ENCODE measurements around the gene TRIAP1. TPM values are rescaled to one million over a fixed set of nuclear protein-coding genes. Genes with fewer than 3 reads are reported as not detected.
"Not testable (repeated sequence)": the region's sequence is repeated elsewhere in the genome, so short reads cannot be mapped to it uniquely, and the experiment has no call there.

Gene TRIAP1
- total RNA-seq, 1 donor from 2014 or later = 31.1 TPM

DNA sequence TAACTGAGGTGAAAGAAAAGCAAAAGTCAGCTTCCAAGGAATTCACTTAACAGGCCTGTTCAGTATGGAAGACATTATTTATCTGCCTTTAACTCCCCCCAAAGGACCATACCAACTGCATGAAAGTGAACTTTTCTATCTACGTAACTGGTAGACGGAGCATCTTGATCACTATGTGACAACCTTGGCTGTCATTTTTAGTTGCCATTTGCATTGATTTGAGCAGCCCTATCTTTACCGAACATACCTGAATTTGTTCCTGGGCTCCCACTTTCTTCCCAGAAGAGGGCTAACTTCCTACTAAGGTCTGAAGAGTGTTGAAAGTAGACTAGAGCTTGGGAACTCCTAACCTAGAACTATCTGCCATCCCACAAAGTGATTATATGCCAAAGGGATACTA lies 14.0 kb upstream of the TRIAP1 start:
- no peak for DNase-seq (ENCODE audit: low read depth)
- TF ChIP-seq, protein P1, sequence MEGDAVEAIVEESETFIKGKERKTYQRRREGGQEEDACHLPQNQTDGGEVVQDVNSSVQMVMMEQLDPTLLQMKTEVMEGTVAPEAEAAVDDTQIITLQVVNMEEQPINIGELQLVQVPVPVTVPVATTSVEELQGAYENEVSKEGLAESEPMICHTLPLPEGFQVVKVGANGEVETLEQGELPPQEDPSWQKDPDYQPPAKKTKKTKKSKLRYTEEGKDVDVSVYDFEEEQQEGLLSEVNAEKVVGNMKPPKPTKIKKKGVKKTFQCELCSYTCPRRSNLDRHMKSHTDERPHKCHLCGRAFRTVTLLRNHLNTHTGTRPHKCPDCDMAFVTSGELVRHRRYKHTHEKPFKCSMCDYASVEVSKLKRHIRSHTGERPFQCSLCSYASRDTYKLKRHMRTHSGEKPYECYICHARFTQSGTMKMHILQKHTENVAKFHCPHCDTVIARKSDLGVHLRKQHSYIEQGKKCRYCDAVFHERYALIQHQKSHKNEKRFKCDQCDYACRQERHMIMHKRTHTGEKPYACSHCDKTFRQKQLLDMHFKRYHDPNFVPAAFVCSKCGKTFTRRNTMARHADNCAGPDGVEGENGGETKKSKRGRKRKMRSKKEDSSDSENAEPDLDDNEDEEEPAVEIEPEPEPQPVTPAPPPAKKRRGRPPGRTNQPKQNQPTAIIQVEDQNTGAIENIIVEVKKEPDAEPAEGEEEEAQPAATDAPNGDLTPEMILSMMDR (conservative IDR thresholded peaks at IDR 0.05; ENCODE audit: low read depth, low read length) = no peak
- H3K4me3 ChIP-seq (ENCODE audit: low read depth, low read length) = no peak overlapping the region

DNA sequence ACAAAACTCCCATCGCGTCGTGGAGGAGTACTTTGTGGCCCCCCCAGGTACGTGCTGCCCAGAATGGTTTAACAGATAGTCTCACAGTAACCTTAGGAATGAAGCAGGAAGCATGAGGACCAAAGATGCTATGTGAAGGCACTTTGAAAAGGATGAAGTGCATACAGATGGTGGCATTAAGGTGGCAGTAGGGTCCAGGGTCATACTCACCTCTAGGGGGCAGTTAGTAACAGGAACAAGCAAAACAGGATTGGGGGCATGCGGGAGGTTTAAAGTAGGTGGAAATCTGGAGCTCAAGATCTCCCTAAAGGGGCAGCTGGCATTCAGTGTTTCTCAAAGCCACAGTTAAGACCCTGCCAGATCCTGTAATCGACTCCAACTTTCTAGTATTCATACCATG lies 10.9 kb upstream of the TRIAP1 start:
- TF ChIP-seq, protein P1 (conservative IDR thresholded peaks at IDR 0.05; ENCODE audit: low read depth, low read length) = peak; percentile 56
- no peak for DNase-seq (ENCODE audit: low read depth)
- H3K4me3 ChIP-seq (ENCODE audit: low read depth, low read length) = no peak overlapping the region

DNA sequence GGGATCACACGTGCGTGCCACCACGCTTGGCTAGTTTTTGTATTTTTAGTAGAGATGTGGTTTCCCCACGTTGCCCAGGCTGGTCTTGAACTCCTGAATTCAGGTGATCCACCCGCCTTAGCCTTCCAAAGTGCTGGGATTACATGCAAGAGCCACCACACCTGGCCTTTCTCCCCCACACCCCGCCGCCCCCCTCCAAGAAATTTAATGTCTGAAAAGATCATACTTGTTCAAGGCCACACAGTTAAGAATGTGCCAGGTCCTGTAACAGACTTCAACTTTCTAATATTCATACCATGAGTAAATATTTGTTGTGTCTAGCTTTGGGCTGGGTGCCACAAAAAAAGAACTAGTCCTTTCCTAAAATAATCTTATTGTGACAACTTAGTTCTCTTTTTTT lies 9.1 kb upstream of the TRIAP1 start:
- no peak for DNase-seq (ENCODE audit: low read depth)
- TF ChIP-seq, protein P1 (conservative IDR thresholded peaks at IDR 0.05; ENCODE audit: low read depth, low read length) = no peak

DNA sequence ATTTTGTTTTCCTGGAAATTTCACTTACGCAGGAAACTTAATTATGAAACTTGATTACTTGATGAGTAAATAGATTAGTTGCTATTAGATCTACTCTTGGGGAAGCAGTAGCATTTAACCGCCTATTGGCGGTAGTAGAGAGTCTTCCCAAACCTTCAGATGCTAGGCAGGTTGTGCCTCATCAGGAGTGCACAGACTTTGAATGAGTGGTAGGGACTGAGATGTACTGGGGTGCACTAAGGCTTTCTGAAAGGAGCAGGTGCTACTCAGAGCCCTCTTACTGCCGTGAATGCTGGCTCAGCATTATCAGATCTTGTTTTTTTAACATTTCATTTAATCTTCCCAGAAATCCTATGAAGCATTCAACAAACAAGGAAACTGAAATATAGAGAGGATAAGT lies 7.8 kb upstream of the TRIAP1 start:
- H3K4me3 ChIP-seq (ENCODE audit: low read depth, low read length) = no peak overlapping the region
- DNase-seq (ENCODE audit: low read depth) = no peak
- TF ChIP-seq, protein P1 (conservative IDR thresholded peaks at IDR 0.05; ENCODE audit: low read depth, low read length) = peak; percentile 70

More for the DNA sequence above, 9.1 kb upstream of the TRIAP1 start:
- H3K4me3 ChIP-seq (ENCODE audit: low read depth, low read length) = no peak overlapping the region

DNA sequence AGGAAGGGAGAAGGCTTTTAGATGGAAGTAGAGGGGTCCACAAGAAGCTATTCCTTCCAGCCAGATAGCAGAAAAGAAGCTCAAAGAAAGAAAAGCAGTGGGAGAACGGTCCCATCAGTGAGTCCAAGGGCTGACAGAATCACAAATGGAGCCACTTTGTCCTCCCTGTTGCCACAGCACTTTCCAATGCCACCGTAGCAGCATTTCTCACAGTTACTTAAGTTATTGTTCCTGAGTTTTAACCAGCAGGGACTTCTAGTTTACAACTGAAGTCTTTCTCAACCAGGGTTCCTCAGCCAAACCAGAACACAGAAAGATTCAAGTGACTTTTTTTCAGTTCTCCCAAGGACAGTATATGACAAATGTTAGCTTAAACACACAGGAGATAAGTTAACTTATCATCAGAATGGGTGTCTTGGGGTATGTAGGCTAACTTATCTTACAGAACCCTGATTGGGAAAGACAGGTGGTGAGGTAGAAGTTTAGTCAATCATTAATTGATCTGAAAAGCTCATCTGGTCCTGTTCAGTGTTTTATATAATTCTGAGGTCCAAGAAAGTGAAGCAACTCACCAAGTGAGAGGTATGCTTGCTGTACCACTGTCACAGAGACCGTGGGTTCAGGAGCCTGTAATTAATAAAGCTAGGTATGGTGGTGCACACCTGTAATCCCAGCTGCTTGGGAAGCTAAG lies 7.0 kb upstream of the TRIAP1 start:
- H3K4me3 ChIP-seq (ENCODE audit: low read depth, low read length) = no peak overlapping the region
- TF ChIP-seq, protein P1 (conservative IDR thresholded peaks at IDR 0.05; ENCODE audit: low read depth, low read length) = no peak
- no peak for DNase-seq (ENCODE audit: low read depth)

DNA sequence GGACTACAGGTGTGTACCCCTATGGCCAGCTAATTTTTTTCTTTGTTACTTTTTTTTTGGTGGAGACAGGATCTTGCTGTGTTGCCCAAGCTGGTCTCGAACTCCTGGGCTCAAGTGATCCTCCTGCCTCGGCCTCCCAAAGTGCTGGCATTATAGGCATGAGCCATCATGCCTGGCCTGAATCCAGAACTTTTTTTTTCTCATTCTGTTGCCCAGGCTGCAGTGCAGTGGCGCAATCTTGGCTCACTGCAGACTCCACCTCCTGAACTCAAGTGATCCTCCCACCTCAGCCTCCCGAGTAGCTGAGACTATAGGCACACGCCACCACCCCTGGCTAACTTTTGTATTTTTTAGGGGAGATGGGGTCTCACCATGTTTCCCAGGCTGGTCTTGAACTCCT lies 6.3 kb upstream of the TRIAP1 start:
- not testable (repeated sequence) for H3K4me3 ChIP-seq (ENCODE audit: low read depth, low read length); DNase-seq (ENCODE audit: low read depth)

DNA sequence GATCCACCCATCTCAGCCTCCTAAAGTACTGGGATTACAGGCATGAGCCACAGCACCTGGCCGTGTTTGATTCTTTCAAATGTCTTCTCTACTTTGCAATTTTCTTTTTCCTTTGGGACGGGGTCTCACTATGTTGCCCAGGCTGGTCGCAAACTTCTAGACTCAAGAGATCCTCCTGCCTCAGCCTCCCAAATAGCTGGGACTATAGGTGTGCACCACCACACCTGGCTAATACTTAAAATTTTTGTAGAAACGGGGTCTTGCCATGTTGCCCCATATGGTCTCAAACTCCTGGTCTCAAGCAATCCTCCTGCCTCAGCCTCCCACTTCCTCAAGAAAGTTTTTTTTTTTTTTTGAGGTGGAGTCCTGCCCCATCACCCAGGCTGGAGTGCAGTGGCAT lies 1.8 kb upstream of the TRIAP1 start:
- TF ChIP-seq, protein P1 (conservative IDR thresholded peaks at IDR 0.05; ENCODE audit: low read depth, low read length) = no peak
- no peak overlapping the region for H3K4me3 ChIP-seq (ENCODE audit: low read depth, low read length)
- DNase-seq (ENCODE audit: low read depth) = no peak

DNA sequence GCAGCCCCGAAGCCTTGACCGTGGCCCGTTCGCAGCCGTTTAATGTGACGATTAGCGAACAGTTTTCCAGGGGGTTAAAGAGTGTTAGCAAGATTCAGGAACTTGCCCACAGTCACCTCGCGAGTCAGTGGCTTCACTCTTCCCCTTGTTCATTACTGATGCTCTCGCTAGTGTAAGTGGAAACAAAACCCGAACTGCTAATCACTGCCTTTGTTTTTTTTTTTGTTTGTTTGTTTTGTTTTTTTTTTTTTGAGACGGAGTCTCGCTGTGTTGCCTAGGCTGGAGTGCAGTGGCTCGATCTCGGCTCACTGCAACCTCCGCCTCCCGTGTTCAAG lies 627 bp upstream of the TRIAP1 start:
- H3K4me3 ChIP-seq (ENCODE audit: low read depth, low read length) = peak overlapping the region; percentile 90
- not testable (repeated sequence) for DNase-seq (ENCODE audit: low read depth)

Measured in epithelial cell of proximal tubule (primary cell).